Thoracic aorta (tissue), 2 donors: Measurements from ENCODE around the gene PDLIM5. TPM values are rescaled to one million over a fixed set of nuclear protein-coding genes. Genes with fewer than 3 reads are reported as not detected.

Experiments
- ATAC-seq: fragments of 150-250 bp; one replicate; pipeline ENCODE4 v1.8.0; 2017; ENCODE audit warnings: low read depth; ENCODE audit not compliant: insufficient number of reproducible peaks, low FRiP score
- DNase-seq: peaks from one replicate; pipeline ENCODE4 v3.0.0-alpha.2; 2020; ENCODE audit warnings: low spot score
- H3K27ac ChIP-seq, 2 donors: fragments of 200-600 bp; sonication (generic); 1 replicate in 1 of 2; 2 replicates in 1 of 2; pipeline ENCODE4 v1.5.1; 2016; ENCODE audit warnings: mild to moderate bottlenecking in 2 of 2, moderate library complexity in 2 of 2
- H3K27me3 ChIP-seq: fragments of 200-600 bp; sonication (generic); replicated peaks from 2 replicates; pipeline ENCODE4 v1.6.0; 2016; ENCODE audit warnings: mild to moderate bottlenecking; ENCODE audit not compliant: insufficient read depth
- H3K36me3 ChIP-seq: fragments of 200-600 bp; sonication (generic); one replicate; pipeline ENCODE4 v1.5.1; 2016
- H3K4me1 ChIP-seq, 2 donors: fragments of 200-600 bp; sonication (generic); 1 replicate in 1 of 2; 2 replicates in 1 of 2; pipeline versions ENCODE4 v1.5.1 to v1.6.0; 2016; ENCODE audit warnings: low read depth in 2 of 2, mild to moderate bottlenecking in 1 of 2; ENCODE audit not compliant: control insufficient read depth in 1 of 2
- H3K4me3 ChIP-seq: fragments of 200-600 bp; sonication (generic); 2 replicates; pipeline ENCODE4 v1.5.1; 2016; ENCODE audit warnings: mild to moderate bottlenecking
- H3K9me3 ChIP-seq: fragments of 200-600 bp; sonication (generic); 2 replicates; pipeline ENCODE4 v1.5.1; 2016
- total RNA-seq, 2 donors: library from RNA; depleted of rRNA; stranded (reverse); fragments of >200 nt; gene quantifications; one replicate each; pipeline versions ENCODE4 v1.1.0 to v1.2.3, GENCODE V29; 2016
- TF ChIP-seq, protein P1 (sequence below): fragments of 200-600 bp; sonication (generic); IDR thresholded peaks from one replicate; pipeline ENCODE4 v1.5.1; 2019; ENCODE audit warnings: antibody characterized with exemption

PDLIM5 gene
- total RNA-seq, 2 donors from 2014 or later = 275 to 328 TPM

DNA sequence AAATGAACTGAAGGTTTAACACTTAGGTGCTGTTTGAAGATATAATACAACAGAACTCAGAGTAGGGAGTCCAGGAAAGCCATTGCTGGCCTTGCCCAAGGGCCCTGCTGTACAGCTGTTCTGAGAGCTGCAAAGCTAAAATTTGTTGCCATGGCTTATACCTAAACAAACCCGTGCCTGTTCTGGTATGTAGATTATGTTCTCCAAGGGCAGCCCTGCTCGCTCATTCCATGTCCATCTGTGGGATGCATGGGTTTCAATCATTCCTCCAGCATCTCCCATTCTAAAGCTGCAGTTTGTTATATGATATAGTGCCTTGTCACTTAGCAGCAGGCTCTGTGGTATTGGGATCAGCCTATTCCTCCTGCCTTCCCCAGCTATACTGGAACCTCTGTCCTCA lies 225.2 kb downstream of the PDLIM5 start:
- Histone ChIP-seq H3K4me3 (no peak overlapping the region), H3K27ac (no peak overlapping the region), H3K36me3 (no peaks in the 10 kb centered on the region), H3K4me1 (no peaks in the 10 kb centered on the region), H3K9me3 (no peaks in the 10 kb centered on the region), H3K27me3 (no peaks in the 10 kb centered on the region)
- no peak for ATAC-seq
- TF ChIP-seq, protein P1, sequence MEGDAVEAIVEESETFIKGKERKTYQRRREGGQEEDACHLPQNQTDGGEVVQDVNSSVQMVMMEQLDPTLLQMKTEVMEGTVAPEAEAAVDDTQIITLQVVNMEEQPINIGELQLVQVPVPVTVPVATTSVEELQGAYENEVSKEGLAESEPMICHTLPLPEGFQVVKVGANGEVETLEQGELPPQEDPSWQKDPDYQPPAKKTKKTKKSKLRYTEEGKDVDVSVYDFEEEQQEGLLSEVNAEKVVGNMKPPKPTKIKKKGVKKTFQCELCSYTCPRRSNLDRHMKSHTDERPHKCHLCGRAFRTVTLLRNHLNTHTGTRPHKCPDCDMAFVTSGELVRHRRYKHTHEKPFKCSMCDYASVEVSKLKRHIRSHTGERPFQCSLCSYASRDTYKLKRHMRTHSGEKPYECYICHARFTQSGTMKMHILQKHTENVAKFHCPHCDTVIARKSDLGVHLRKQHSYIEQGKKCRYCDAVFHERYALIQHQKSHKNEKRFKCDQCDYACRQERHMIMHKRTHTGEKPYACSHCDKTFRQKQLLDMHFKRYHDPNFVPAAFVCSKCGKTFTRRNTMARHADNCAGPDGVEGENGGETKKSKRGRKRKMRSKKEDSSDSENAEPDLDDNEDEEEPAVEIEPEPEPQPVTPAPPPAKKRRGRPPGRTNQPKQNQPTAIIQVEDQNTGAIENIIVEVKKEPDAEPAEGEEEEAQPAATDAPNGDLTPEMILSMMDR = no peak
- DNase-seq = no peak

GRCh38 chr4:94678896-94679295 lies 227.2 kb downstream of the PDLIM5 start:
- no peak overlapping the region for H3K27ac ChIP-seq
- TF ChIP-seq, protein P1 = no peak
- H3K4me1 ChIP-seq = no peaks in the 10 kb centered on the region
- no peak overlapping the region for H3K4me3 ChIP-seq
- DNase-seq (no peak), ATAC-seq (no peak)
- no peaks in the 10 kb centered on the region for H3K36me3 ChIP-seq
- no peaks in the 10 kb centered on the region for H3K9me3 ChIP-seq
- no peaks in the 10 kb centered on the region for H3K27me3 ChIP-seq

- DNase-seq (no peak), ATAC-seq (no peak)
- no peak overlapping the region for H3K4me3 ChIP-seq
- TF ChIP-seq, protein P1 = no peak
- no peaks in the 10 kb centered on the region for H3K27me3 ChIP-seq
- H3K27ac ChIP-seq = no peak overlapping the region
- no peaks in the 10 kb centered on the region for H3K36me3 ChIP-seq
- no peaks in the 10 kb centered on the region for H3K4me1 ChIP-seq
- no peaks in the 10 kb centered on the region for H3K9me3 ChIP-seq
Observed at GRCh38 chr4:94680176-94680862, 228.6 kb downstream of the PDLIM5 start.

DNA sequence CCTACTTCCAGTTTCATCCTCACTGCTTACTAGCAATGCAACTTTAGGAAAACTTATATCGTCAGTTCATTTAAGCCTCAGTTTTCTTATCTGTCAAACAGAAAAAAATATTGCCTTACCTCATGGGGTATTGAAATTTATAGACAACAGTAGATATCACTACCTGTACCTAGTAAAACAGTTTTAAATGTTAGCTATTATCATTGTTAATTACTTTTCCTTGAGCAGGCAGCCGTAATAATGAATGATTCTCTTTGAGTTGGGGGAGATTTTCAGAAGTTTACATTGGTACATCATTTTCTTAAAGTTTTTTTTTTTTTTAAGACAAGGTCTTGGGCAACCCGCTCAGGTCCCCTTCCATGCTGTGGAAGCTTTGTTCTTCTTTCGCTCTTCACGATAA lies 234.3 kb downstream of the PDLIM5 start:
- no peak overlapping the region for H3K27ac ChIP-seq
- DNase-seq (no peak), ATAC-seq (no peak)
- H3K9me3 ChIP-seq = no peaks in the 10 kb centered on the region
- H3K27me3 ChIP-seq = no peaks in the 10 kb centered on the region
- no peaks in the 10 kb centered on the region for H3K4me1 ChIP-seq
- no peaks in the 10 kb centered on the region for H3K36me3 ChIP-seq
- no peak overlapping the region for H3K4me3 ChIP-seq
- TF ChIP-seq, protein P1 = no peak

DNA sequence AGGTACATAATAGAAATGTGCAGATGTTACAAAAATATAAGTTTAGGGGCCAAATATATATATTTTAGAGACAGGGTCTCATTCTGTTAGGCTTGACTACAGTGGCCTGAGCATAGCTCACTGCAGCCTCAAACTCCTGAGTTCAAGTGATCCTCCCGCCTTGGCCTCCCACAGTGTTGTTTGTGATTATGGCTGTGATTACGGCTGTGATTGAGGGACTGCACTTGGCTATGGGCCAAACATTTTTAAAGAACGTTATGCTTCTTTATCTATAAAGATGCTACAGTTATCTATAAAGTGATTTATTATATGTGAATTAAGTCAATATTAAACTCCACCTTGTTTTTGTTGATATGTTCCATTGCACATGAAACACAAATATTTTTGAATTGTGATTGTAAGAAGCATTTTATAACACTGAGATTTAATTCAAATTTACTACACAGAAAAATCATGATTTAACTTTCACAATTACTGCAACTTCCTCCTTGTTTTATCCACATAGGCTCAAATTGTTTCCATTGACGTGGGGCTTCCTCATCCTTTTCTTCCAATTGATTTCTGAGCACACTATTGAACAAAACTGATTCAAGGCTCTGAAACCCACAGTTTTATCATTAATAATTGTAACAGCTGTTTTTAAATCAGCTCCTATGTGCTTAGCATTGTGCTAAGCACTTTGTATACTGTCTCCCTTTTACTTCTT lies 237.6 kb downstream of the PDLIM5 start:
- TF ChIP-seq, protein P1 = no peak
- Histone ChIP-seq H3K4me1 (no peaks in the 10 kb centered on the region), H3K4me3 (no peak overlapping the region), H3K9me3 (no peaks in the 10 kb centered on the region), H3K27ac (no peak overlapping the region), H3K27me3 (no peaks in the 10 kb centered on the region), H3K36me3 (no peaks in the 10 kb centered on the region)
- DNase-seq = no peak
- ATAC-seq = no peak
